ENCODE results near the gene REG4.

GRCh38 chr1:119799599-119800177 is 11.6 kb downstream of the REG4 start:
- TF ChIP-seq TAF1 (IDR thresholded peaks at IDR 0.05; ENCODE audit: low read depth) (no peak), CTCF (IDR thresholded peaks at IDR 0.05; ENCODE audit: poor library complexity, severe bottlenecking) (no peak), RAD21 (conservative IDR thresholded peaks at IDR 0.05) (no peak), SMC3 (conservative IDR thresholded peaks at IDR 0.05; ENCODE audit: poor library complexity) (no peak), POLR2AphosphoS5 (IDR thresholded peaks at IDR 0.05) (no peak), EZH2 (IDR thresholded peaks at IDR 0.05; ENCODE audit: borderline replicate concordance, insufficient read depth, low read length, poor library complexity, severe bottlenecking) (no peak), EP300 (conservative IDR thresholded peaks at IDR 0.05; ENCODE audit: poor library complexity, severe bottlenecking) (no peak), REST (IDR thresholded peaks at IDR 0.05; ENCODE audit: borderline replicate concordance) (no peak)
